C4-2B (cell line): ENCODE data around the gene CTSH.

Source experiments
- H3K27ac ChIP-seq: fragments of 450-650 bp; 2 replicates; pipeline ENCODE4 v1.5.1; 2017
- ZFX ChIP-seq: fragments of 450-650 bp; IDR thresholded peaks from 2 replicates; pipeline ENCODE4 v1.6.1; 2017
- TF ChIP-seq, protein P1 (sequence below): fragments of 450-650 bp; conservative IDR thresholded peaks from 2 replicates; pipeline ENCODE4 v1.5.1; 2017; ENCODE audit warnings: mild to moderate bottlenecking

CTSH gene

DNA sequence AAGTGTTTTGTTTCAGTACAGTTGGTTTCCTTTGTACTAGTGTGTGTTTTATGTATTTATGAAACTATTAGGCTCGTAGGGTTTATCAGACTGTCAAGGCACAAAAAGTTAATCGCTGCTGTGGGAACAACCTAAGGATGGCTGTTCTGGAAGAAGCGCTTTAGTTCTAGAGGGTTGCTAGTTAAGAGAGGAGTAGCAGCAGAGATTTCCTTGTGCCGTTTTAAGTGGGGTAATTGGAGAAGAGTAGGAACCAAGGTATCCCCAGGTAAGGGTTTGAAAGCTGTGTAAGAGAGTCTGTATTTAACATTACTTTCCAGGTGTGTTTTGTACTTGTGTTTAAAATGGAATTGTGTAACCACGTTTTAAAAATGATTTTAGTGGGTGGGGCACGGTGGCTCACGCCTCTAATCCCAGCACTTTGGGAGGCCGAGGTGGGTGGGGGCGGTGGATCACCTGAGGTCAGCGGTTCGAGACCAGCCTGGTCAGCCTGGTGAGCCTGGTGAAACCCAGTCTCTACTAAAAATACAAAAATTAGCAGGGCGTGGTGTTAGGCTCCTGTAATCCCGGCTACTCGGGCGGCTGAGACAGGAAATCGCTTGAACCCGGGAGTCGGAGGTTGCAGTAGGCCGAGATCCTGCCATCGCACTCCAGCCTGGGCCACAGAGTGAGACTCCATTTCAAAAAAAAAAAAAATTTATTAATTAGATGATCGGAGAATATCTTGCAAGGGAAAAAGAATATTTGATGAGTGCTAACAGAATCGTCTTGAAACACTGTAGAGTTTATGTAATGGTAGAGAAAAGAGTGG, 69.5 kb downstream of the CTSH start:
- no peak overlapping the region for H3K27ac ChIP-seq
- TF ChIP-seq, protein P1, sequence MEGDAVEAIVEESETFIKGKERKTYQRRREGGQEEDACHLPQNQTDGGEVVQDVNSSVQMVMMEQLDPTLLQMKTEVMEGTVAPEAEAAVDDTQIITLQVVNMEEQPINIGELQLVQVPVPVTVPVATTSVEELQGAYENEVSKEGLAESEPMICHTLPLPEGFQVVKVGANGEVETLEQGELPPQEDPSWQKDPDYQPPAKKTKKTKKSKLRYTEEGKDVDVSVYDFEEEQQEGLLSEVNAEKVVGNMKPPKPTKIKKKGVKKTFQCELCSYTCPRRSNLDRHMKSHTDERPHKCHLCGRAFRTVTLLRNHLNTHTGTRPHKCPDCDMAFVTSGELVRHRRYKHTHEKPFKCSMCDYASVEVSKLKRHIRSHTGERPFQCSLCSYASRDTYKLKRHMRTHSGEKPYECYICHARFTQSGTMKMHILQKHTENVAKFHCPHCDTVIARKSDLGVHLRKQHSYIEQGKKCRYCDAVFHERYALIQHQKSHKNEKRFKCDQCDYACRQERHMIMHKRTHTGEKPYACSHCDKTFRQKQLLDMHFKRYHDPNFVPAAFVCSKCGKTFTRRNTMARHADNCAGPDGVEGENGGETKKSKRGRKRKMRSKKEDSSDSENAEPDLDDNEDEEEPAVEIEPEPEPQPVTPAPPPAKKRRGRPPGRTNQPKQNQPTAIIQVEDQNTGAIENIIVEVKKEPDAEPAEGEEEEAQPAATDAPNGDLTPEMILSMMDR, result no peak
- no peak for TF ChIP-seq ZFX

DNA sequence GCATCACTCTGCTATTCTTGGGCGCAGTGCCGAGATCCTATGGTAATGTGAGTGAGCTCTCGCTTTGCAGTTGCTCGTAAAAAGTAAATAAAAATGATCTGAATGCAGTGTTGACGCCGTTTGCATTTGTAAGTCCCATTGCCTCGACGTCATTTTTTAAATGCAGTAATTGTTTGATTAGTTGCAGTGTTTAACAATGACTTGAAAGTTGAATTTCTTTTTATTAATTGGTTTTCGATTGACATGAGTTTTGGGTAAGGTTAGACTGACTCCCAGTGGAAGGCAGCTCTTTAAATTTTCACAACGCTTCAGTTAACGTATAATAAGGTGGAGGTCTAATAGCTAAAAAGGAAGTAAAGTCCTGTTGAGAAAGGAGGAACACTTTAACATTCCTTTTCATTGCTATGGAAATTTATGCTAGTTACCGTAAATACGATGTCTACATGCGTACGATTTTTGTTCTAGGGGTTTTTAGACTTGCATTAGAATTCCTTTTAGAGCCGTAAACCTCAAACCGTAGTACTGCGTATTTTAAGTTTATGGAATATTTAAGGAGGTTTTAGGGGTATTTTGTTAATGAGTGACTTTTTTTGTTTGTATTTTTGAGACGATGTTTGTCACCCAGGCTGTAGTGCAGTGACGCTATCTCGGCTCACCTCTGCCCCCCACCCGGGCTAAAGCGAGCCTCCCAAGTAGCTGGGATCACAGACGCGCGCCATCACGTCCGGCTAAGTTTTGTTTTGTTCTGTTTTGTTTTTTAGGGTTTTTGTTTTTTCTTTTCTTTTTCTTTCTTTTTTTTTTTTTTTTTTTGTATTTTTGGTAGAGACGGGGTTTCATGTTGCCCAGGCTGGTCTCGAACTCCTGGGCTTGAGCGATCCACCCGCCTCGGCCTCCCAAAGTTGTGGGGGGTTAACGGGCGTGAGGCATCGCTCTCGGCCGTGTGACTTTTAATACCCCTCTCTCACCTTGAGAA, 70.8 kb downstream of the CTSH start:
- TF ChIP-seq, protein P1, result peak; percentile 37
- no peak for TF ChIP-seq ZFX
- H3K27ac ChIP-seq, result peak overlapping the region; percentile 96

DNA sequence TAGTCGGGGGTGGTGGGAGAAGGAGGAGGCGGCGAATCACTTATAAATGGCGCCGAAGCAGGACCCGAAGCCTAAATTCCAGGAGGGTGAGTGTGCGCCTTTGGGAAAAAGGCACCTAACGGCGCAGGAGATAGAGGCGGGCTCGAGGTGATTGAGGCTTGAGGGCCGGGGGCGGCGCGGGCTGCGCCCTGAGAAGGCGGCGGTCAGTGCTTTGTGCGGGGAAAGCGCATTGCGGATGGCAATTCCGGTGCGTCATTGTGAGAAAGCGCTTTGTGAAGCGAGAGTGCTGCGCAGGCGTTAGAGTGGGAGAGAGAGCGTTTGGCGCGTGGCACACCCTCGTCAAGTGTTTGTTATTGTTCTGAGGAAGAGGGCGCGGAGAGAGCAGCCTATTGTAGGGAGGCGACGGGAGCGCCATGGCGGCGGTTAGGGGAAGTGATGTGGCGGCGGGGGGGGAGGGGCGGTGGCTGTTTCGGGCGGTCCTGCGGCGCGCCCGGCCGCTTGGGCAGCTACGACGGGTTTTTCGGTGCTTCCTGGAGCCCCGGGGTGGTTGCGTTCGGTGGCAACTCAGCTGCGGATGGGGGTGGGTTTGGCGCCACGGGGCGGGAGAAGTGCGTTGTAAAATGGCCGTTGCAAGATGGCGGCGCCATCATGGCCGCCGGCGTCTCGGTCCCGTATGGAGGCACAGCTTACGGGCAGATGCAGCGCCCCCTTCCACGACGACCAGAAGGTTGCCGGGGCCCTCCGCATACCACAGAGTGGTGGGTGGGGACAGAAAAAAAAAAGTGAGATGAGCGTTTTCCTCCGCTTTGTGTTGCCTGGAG, 71.7 kb downstream of the CTSH start:
- TF ChIP-seq, protein P1, result peak; percentile 64
- no peak for TF ChIP-seq ZFX
- peak overlapping the region; percentile 96 for H3K27ac ChIP-seq

DNA sequence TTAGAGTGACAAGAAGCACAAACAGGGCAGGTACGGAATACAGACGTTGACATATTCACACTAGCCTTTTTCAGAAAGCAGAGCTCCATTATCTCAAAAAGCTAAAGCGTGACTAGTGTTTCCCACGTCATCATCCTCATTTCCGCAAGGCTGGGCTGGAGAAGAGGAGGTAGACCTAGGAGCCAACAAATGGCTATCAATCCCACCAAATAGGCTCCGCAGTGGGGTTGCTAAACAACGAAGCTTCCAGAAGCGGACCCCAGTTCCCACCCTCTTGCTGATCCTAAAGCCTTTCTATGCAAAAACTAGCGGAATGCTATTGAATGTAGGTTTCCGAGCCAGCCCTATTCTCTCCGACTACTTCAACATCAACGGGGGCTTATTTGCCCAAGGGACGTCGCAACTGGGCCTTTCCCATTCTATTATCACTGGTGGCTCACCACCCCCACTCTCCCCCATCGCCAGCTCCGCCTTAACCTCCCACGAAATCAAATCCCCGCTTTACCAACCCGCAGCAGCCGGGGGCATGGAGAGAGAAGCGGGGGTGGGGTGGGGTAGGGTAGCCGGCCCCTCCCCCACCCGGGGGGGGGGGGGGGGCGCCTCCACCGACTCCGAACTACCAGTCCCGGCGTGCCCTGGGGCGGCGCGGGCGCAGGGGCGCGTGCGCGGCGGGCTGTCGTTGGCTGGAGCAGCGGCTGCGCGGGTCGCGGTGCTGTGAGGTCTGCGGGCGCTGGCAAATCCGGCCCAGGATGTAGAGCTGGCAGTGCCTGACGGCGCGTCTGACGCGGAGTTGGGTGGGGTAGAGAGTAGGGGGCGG, 72.5 kb downstream of the CTSH start, which contains the start of gene MORF4L1:
Gene MORF4L1, plus strand, starts transcription at position 736 of the 817 bp plus-strand sequence. CDS start 128 bp downstream, outside the sequence.
- TF ChIP-seq ZFX, result no peak
- TF ChIP-seq, protein P1, result no peak
- peak within 1 kb of the TSS; percentile 96 for H3K27ac ChIP-seq

DNA sequence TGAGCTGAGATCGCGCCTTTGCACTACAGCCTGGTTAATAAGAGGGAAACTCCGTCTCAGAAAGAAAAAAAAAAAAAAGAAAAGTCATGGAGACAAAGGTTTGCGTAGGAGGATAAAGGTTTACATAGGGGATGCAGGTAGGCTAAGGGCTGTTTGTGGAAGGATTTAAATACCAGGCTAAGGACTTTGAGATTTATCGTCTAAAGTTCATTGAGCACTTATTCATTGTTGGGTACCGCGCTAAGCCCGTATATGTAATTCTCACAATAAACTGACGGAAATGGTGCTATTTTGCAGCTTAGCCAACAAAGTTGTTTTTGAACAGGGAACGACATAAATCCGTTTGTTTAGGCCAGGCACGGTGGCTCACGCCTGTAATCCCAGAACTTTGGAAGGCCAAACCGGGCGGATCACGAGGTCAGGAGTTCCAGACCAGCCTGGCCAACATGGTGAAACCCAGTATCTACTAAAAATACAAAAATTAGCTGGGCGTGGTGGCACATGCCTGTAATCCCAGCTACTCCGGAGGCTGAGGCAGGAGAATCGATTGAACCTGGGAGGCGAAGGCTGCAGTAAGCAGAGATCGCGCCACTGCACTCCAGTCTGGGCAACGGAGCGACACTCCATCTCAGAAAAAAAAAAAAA, 73.2 kb downstream of the CTSH start:
- peak overlapping the region; percentile 96; the same call in 1 of the 2 replicates for H3K27ac ChIP-seq
